ENCODE data around the gene ADGRD1.

Gene ADGRD1

GRCh38 chr12:131026754-131027153 lies 73.0 kb downstream of the ADGRD1 start:
- DNase-seq = no peak

- DNase-seq = no peak
These were observed 73.6 kb downstream of the ADGRD1 start for GRCh38 chr12:131027264-131027663.

- no peak for DNase-seq
These were observed 74.3 kb downstream of the ADGRD1 start for GRCh38 chr12:131027876-131028586.

GRCh38 chr12:131028587-131029338 lies 75.1 kb downstream of the ADGRD1 start:
- DNase-seq = no peak

- no peak for DNase-seq
These were observed 77.0 kb downstream of the ADGRD1 start for GRCh38 chr12:131030472-131031328.

GRCh38 chr12:131032082-131032750 lies 78.5 kb downstream of the ADGRD1 start:
- DNase-seq = no peak

- no peak for DNase-seq
These were observed 79.8 kb downstream of the ADGRD1 start for GRCh38 chr12:131033486-131033885.

GRCh38 chr12:131033886-131034482 lies 80.3 kb downstream of the ADGRD1 start:
- DNase-seq = no peak

GRCh38 chr12:131034631-131035244 lies 81.0 kb downstream of the ADGRD1 start:
- DNase-seq = no peak

GRCh38 chr12:131035245-131035681 lies 81.6 kb downstream of the ADGRD1 start:
- DNase-seq = no peak

- no peak for DNase-seq
These were observed 84.5 kb downstream of the ADGRD1 start for GRCh38 chr12:131038159-131038558.

GRCh38 chr12:131038961-131039950 lies 85.5 kb downstream of the ADGRD1 start:
- no peak for DNase-seq

GRCh38 chr12:131040491-131040890 lies 86.8 kb downstream of the ADGRD1 start:
- no peak for DNase-seq

- DNase-seq = no peak
These were observed 87.7 kb downstream of the ADGRD1 start for GRCh38 chr12:131041216-131041967.

- DNase-seq = no peak
These were observed 88.5 kb downstream of the ADGRD1 start for GRCh38 chr12:131041968-131042833.

GRCh38 chr12:131042834-131043245 lies 89.1 kb downstream of the ADGRD1 start:
- DNase-seq = no peak

GRCh38 chr12:131043401-131043871 lies 89.7 kb downstream of the ADGRD1 start:
- DNase-seq = no peak

GRCh38 chr12:131044136-131044535 lies 90.4 kb downstream of the ADGRD1 start:
- no peak for DNase-seq

Measured in fibroblast of skin of right biceps (primary cell).